Gastrocnemius medialis (tissue), 4 donors: ENCODE results near the gene NOL4L. TPM values are rescaled to one million over a fixed set of nuclear protein-coding genes. Genes with fewer than 3 reads are reported as not detected.

Source experiments
- ATAC-seq, 2 donors: fragments of 150-250 bp; one replicate each; pipeline ENCODE4 v1.9.1; 2016
- DNase-seq, 2 donors: peaks; one replicate each; pipeline ENCODE4 v3.0.0-alpha.2; 2019
- H3K27ac ChIP-seq, 4 donors: fragments of 200-600 bp; sonication (generic); 1 replicate in 1 of 4; 2 replicates in 3 of 4; pipeline ENCODE4 v1.5.1; 2016 to 2018; ENCODE audit warnings: mild to moderate bottlenecking in 2 of 4, moderate library complexity in 1 of 4
- H3K27me3 ChIP-seq, 3 donors: fragments of 200-600 bp; sonication (generic) in 2 of 3; 1 replicate in 1 of 3; 2 replicates in 2 of 3; pipeline versions ENCODE4 v1.5.1 to v1.6.0; 2016 to 2019; ENCODE audit warnings: mild to moderate bottlenecking in 1 of 3, moderate library complexity in 1 of 3
- H3K36me3 ChIP-seq, 2 donors: fragments of 200-600 bp; sonication (generic) in 1 of 2; one replicate each; pipeline ENCODE4 v1.5.1; 2017 to 2018
- H3K4me1 ChIP-seq, 2 donors: fragments of 200-600 bp; sonication (generic) in 1 of 2; one replicate each; pipeline ENCODE4 v1.5.1; 2016 to 2017; ENCODE audit warnings: mild to moderate bottlenecking in 2 of 2
- H3K4me3 ChIP-seq, 4 donors: fragments of 200-600 bp; sonication (generic) in 3 of 4; 1 replicate in 1 of 4; 2 replicates in 3 of 4; pipeline ENCODE4 v1.5.1; 2016 to 2019; ENCODE audit warnings: mild to moderate bottlenecking in 2 of 4
- H3K9me3 ChIP-seq, 3 donors: fragments of 200-600 bp; sonication (generic) in 2 of 3; 1 replicate in 1 of 3; 2 replicates in 2 of 3; pipeline ENCODE4 v1.5.1; 2016 to 2019
- POLR2A ChIP-seq, 2 donors: fragments of 450-650 bp; IDR thresholded peaks; one replicate each; pipeline ENCODE4 v1.6.1; 2017; ENCODE audit warnings: antibody characterized with exemption in 2 of 2, mild to moderate bottlenecking in 2 of 2, moderate library complexity in 2 of 2
- in situ Hi-C, 4 donors: fragments of 200-750 bp; cut with MboI; loops; one replicate each; pipeline versions ENCODE4 v1.15.0 to v1.8.0; 2017; ENCODE audit warnings: low sequenced_read_pairs in 4 of 4
- intact Hi-C: fragments of 100-400 bp; cut with DNase I; formaldehyde crosslinking; loops from one replicate; pipeline ENCODE4 v1.15.1; 2023; ENCODE audit warnings: low total_unique reads
- total RNA-seq, 4 donors: library from RNA; depleted of rRNA; stranded (reverse); fragments of >200 nt; gene quantifications; one replicate each; pipeline versions ENCODE4 v1.1.0 to v1.2.3, GENCODE V29; 2016
- TF ChIP-seq, protein P1 (sequence below), 5 experiments: fragments of 450-650 bp in 3 of 5; fragments of 200-600 bp in 2 of 5; sonication (generic) in 2 of 5; IDR thresholded peaks in 4 of 5; conservative IDR thresholded peaks in 1 of 5; 1 replicate in 4 of 5; 2 replicates in 1 of 5; pipeline ENCODE4 v1.5.1; 2016 to 2019; ENCODE audit warnings: antibody characterized with exemption in 5 of 5, mild to moderate bottlenecking in 3 of 5, moderate library complexity in 3 of 5

NOL4L gene
- total RNA-seq, 4 donors from 2014 or later, result 1.4 to 1.9 (median 1.7) TPM

DNA sequence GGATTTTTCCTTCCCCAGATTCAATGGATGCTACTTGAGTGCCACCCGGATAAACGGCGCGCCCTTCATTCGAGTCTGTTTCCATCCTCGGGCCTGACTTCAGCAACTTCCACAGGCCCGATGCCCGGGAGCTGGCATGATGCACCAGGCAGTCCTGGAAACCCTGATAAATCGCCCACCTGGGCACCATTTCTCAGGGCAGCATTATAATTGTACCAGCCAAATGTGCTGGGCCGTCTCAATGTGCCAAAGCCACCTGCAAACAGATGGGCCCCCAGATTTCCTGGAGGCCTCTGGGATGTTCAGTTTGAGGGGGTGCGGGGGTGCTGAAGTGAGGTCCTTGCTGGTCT, 65.8 kb downstream of the NOL4L start:
- Histone ChIP-seq H3K36me3 (no peaks in the 10 kb centered on the region), H3K27ac (no peak overlapping the region), H3K27me3 (no peaks in the 10 kb centered on the region), H3K4me1 (peaks cover 0 to 9% of the 10 kb centered on the region in 2 donors), H3K9me3 (no peaks in the 10 kb centered on the region), H3K4me3 (no peak overlapping the region)
- intact Hi-C loops (no loop called here), in situ Hi-C loops (no loop called here)
- no peak for ATAC-seq
- no peak for DNase-seq
- TF ChIP-seq POLR2A (IDR thresholded peaks at IDR 0.05), result no peak
- TF ChIP-seq, protein P1, sequence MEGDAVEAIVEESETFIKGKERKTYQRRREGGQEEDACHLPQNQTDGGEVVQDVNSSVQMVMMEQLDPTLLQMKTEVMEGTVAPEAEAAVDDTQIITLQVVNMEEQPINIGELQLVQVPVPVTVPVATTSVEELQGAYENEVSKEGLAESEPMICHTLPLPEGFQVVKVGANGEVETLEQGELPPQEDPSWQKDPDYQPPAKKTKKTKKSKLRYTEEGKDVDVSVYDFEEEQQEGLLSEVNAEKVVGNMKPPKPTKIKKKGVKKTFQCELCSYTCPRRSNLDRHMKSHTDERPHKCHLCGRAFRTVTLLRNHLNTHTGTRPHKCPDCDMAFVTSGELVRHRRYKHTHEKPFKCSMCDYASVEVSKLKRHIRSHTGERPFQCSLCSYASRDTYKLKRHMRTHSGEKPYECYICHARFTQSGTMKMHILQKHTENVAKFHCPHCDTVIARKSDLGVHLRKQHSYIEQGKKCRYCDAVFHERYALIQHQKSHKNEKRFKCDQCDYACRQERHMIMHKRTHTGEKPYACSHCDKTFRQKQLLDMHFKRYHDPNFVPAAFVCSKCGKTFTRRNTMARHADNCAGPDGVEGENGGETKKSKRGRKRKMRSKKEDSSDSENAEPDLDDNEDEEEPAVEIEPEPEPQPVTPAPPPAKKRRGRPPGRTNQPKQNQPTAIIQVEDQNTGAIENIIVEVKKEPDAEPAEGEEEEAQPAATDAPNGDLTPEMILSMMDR (IDR thresholded peaks at IDR 0.05 in 4 of 5, conservative IDR thresholded peaks at IDR 0.05 in 1 of 5), result no peak

DNA sequence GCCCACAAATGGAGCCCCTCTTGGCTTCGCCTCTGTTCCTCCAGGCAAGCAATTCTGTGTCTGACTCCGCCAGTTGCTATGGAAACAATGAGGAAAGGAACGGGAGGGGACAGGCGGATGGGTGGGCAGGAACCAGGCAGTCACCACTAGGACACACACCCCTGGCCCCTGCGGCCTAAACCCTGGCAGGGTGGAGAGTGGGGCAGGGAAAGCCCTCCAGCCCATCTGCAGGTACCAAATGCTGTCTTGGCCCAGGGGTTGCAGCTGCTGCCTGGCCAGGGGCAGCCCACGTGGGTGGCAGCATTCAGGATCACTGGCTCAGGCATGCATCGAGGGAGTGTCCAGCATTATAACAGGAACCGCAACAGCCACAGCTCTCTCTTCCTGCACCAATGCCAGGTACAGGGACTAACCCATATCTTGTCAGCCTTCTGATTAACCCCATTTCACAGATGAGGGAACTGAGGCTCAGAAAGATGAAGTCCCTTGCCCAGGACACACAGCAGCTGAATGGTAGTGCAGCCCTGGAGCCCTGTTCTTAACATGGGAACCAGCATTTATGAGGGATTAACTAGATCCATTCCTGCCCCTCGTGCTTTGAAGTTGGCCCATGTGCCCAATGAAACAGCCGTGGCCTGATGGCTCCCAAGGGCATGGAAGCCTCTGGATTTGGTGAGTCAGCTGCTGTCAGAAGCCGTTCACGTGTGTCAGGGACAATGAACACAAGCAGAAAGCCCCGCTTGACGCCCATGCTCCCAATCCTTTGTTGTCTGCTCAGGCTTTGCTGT, 66.3 kb downstream of the NOL4L start:
- intact Hi-C loops (no loop called here), in situ Hi-C loops (no loop called here)
- Histone ChIP-seq H3K27me3 (no peaks in the 10 kb centered on the region), H3K4me3 (no peak overlapping the region), H3K27ac (no peak overlapping the region), H3K4me1 (peaks cover 0 to 9% of the 10 kb centered on the region in 2 donors), H3K36me3 (no peaks in the 10 kb centered on the region), H3K9me3 (no peaks in the 10 kb centered on the region)
- ATAC-seq (no peak), DNase-seq (no peak)
- TF ChIP-seq, protein P1 (IDR thresholded peaks at IDR 0.05 in 4 of 5, conservative IDR thresholded peaks at IDR 0.05 in 1 of 5), result no peak
- no peak for TF ChIP-seq POLR2A (IDR thresholded peaks at IDR 0.05)

DNA sequence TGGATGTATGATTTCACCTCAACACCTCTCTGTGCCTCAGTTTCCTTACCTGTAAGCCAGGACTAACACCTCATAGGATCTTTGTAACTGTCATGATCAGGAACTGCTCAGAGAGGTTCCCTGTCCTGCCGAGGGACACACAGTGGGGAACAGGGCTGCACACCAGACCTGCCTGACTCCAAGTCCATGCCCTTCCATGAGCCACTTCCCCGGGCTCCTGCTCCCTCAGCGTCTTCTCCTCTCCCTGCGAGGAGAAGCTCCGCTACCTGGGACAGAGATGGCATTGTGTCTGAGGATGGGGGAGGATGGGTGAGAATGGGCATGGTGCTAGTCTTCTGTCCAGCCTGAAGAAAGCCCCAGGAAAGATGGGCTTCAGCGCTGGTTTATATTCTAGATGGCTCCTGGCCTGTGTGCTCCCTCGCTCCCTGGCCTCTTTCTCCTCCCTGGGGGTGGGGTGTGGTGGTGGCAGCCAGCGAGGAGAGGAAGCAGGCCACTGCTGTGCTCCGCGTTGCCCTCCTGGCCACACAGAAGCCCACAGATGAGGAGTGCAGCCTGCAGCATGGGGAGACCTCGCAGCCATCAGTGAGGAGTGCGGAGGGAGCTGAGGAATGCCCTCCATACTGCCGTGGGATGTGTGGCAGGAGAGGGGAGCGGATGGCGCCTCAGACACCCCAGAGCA, 67.1 kb downstream of the NOL4L start:
- TF ChIP-seq, protein P1 (IDR thresholded peaks at IDR 0.05 in 4 of 5, conservative IDR thresholded peaks at IDR 0.05 in 1 of 5), result no peak
- TF ChIP-seq POLR2A (IDR thresholded peaks at IDR 0.05), result no peak
- Histone ChIP-seq H3K4me1 (peaks cover 0 to 9% of the 10 kb centered on the region in 2 donors), H3K4me3 (no peak overlapping the region), H3K9me3 (no peaks in the 10 kb centered on the region), H3K27ac (no peak overlapping the region), H3K27me3 (no peaks in the 10 kb centered on the region), H3K36me3 (no peaks in the 10 kb centered on the region)
- ATAC-seq, result no peak
- intact Hi-C loops (no loop called here), in situ Hi-C loops (no loop called here)
- DNase-seq, result no peak

DNA sequence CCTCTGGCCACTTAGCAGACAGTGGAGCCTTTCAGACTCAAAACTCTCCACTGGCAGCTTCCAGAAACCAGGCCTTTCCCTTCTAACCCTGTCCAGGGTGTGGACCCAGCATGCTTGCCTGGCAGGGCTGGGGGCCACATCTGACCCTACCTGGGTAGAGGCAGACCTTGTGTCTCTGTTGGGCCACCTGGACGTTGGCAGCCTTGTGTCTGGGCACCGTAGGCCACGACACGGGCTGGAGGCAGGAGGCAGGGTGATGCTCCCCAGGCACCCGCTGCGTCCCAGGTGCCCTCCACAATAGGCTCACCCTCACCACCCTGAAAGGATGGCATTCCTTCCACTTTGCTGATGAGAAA, 67.6 kb downstream of the NOL4L start:
- H3K4me3 ChIP-seq, result no peak overlapping the region
- intact Hi-C loops (no loop called here), in situ Hi-C loops (no loop called here)
- H3K9me3 ChIP-seq, result no peaks in the 10 kb centered on the region
- H3K4me1 ChIP-seq, result peaks cover 0 to 9% of the 10 kb centered on the region in 2 donors
- no peak overlapping the region for H3K27ac ChIP-seq
- no peaks in the 10 kb centered on the region for H3K36me3 ChIP-seq
- H3K27me3 ChIP-seq, result no peaks in the 10 kb centered on the region
- ATAC-seq, result no peak
- DNase-seq, result no peak
- no peak for TF ChIP-seq POLR2A (IDR thresholded peaks at IDR 0.05)
- TF ChIP-seq, protein P1 (IDR thresholded peaks at IDR 0.05 in 4 of 5, conservative IDR thresholded peaks at IDR 0.05 in 1 of 5), result no peak
